Measurements from ENCODE around the gene ZNF518A. TPM values are rescaled to one million over a fixed set of nuclear protein-coding genes. Genes with fewer than 3 reads are reported as not detected.

Gene ZNF518A
- polyA plus RNA-seq, 2 of the 4 experiments (the other 2 are of a cell fraction): 7.3 to 28.9 TPM

DNA sequence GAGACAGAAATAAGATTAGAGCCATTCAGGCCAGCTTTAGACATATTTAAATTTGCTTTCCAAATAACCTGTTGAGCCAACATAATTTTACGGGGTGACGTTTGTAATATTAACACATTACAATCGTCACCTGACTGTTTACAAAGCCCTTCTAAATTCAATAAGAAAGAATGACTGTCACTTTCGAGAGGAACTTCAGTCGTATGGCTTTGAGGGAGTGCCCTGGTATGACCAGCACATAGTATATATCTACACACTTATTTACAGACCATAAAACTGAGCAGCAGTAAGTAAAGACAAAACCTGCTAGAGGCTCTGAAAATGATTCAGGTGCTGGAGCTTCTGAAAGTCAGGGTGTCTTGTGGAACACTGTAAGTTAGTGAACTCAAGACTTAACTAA, 78.8 kb downstream of the ZNF518A start (continued):
- TF ChIP-seq SMC3 (IDR thresholded peaks at IDR 0.05): no peak

GRCh38 chr10:96211764-96212163, 81.7 kb downstream of the ZNF518A start:
- Histone ChIP-seq H3K4me3 (no peak overlapping the region), H3K27ac (no peak overlapping the region), H3K4me1 (no peaks in the 10 kb centered on the region), H3K9me3 (no peaks in the 10 kb centered on the region), H3K4me2 (no peak overlapping the region)
- no peak for DNase-seq (ENCODE audit: low read depth in 1 of 2, low spot score in 1 of 2)
- no peak for FAIRE-seq
- POLR2A ChIA-PET: no interaction called here
- no peak for ATAC-seq
- TF ChIP-seq FOSL2 (IDR thresholded peaks at IDR 0.05) (no peak), FOSL2 (CRISPR knock-in tag; IDR thresholded peaks at IDR 0.05) (no peak), JUN (IDR thresholded peaks at IDR 0.05) (no peak), SREBF2 (IDR thresholded peaks at IDR 0.05) (no peak), RFX5 (IDR thresholded peaks at IDR 0.05) (no peak), RARB (CRISPR knock-in tag; IDR thresholded peaks at IDR 0.05) (no peak), EP300 (IDR thresholded peaks at IDR 0.05) (no peak), CTCF (IDR thresholded peaks at IDR 0.05) (no peak), NR3C1 (IDR thresholded peaks at IDR 0.05) (no peak), TP53 (CRISPR knock-in tag; IDR thresholded peaks at IDR 0.05) (no peak), CHD4 (IDR thresholded peaks at IDR 0.05; ENCODE audit: borderline replicate concordance) (no peak), HOXA7 (CRISPR knock-in tag; IDR thresholded peaks at IDR 0.05) (no peak)
- TF ChIP-seq, protein P1, sequence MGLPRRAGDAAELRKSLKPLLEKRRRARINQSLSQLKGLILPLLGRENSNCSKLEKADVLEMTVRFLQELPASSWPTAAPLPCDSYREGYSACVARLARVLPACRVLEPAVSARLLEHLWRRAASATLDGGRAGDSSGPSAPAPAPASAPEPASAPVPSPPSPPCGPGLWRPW (IDR thresholded peaks at IDR 0.05): no peak
- CTCF ChIA-PET: no interaction called here

- 78% methylated on average over 1 of the region's 1 CpG for WGBS (ENCODE audit: missing lambda C conversion rate)
- DNase-seq (ENCODE audit: low read depth in 1 of 2, low spot score in 1 of 2) (no peak), ATAC-seq (no peak), FAIRE-seq (no peak)
- ChIA-PET CTCF (interaction anchor here (0.5 to 2.4 kb wide), 3 partner anchors 15 to 34 kb away, joined by 3 to 18 read pairs (median 3); no protein-coding TSS in a partner anchor), POLR2A (no interaction called here)
- TF ChIP-seq CEBPB (IDR thresholded peaks at IDR 0.05) (no peak), PHF8 (IDR thresholded peaks at IDR 0.05; ENCODE audit: borderline replicate concordance, low read depth) (no peak), HOXB13 (CRISPR knock-in tag; IDR thresholded peaks at IDR 0.05; ENCODE audit: low read depth) (no peak), KDM1A (IDR thresholded peaks at IDR 0.05; ENCODE audit: low read depth) (no peak)
- H3K9me3 ChIP-seq: no peaks in the 10 kb centered on the region
- no peak overlapping the region for H3K4me3 ChIP-seq
- no peak overlapping the region for H3K27ac ChIP-seq
- no peak overlapping the region for H3K4me2 ChIP-seq
- no peaks in the 10 kb centered on the region for H3K4me1 ChIP-seq
These were observed 82.8 kb downstream of the ZNF518A start for GRCh38 chr10:96212911-96213310.

Small RNA genes within 50 kb of the gene (small RNA-seq; reads per million reads assigned to genes)
- gene RNU6-271P: 0.12 to 24.0 (median 3.2) reads per million in 6 experiments

Other genes starting within 250 kb of the ZNF518A start
- gene CC2D2B, start 222.3 kb upstream of the ZNF518A start, polyA plus RNA-seq (2011; rRNA removed): 0.13 TPM in 1 of 2 replicates, not detected in the other
- gene CC2D2B, start 222.3 kb upstream of the ZNF518A start, polyA plus RNA-seq (2017; fragmentation: RNase III; extraction: RNeasy Plus Mini Kit Qiagen cat#74134 plus additional on column Dnase treatment): 0.13 to 0.18 TPM (median 0.15 TPM) in 3 replicates
- gene CCNJ, start 86.7 kb upstream of the ZNF518A start, polyA plus RNA-seq (2011; rRNA removed): 12.0 and 14.0 TPM in 2 replicates
- gene CCNJ, start 86.7 kb upstream of the ZNF518A start, polyA plus RNA-seq (2017; fragmentation: RNase III; extraction: RNeasy Plus Mini Kit Qiagen cat#74134 plus additional on column Dnase treatment): 6.4 to 6.6 TPM (median 6.5 TPM) in 3 replicates
- not detected in 2 replicates for gene BLNK, start 141.3 kb downstream of the ZNF518A start, polyA plus RNA-seq (2011; rRNA removed)
- gene BLNK, start 141.3 kb downstream of the ZNF518A start, polyA plus RNA-seq (2017; fragmentation: RNase III; extraction: RNeasy Plus Mini Kit Qiagen cat#74134 plus additional on column Dnase treatment): not detected in 3 replicates
- gene DNTT, start 174.1 kb downstream of the ZNF518A start, polyA plus RNA-seq (2011; rRNA removed): not detected in 2 replicates
- gene DNTT, start 174.1 kb downstream of the ZNF518A start, polyA plus RNA-seq (2017; fragmentation: RNase III; extraction: RNeasy Plus Mini Kit Qiagen cat#74134 plus additional on column Dnase treatment): 0.04 TPM in 1 of 3 replicates, not detected in the others
- gene OPALIN, start 228.7 kb downstream of the ZNF518A start, polyA plus RNA-seq (2011; rRNA removed): not detected in 2 replicates
- not detected in 3 replicates for gene OPALIN, start 228.7 kb downstream of the ZNF518A start, polyA plus RNA-seq (2017; fragmentation: RNase III; extraction: RNeasy Plus Mini Kit Qiagen cat#74134 plus additional on column Dnase treatment)

All from A549 (cell line).